GM23248 (cell line): Measurements from ENCODE around the gene WDR64.

ENCODE experiments used
- EZH2 ChIP-seq: fragments of 200-600 bp; sonication (generic); IDR thresholded peaks from 2 replicates; pipeline ENCODE4 v1.6.1; 2018; ENCODE audit warnings: antibody characterized with exemption, mild to moderate bottlenecking; ENCODE audit not compliant: insufficient read depth, poor library complexity, severe bottlenecking
- EZH2phosphoT487 ChIP-seq: fragments of 200-600 bp; sonication (generic); IDR thresholded peaks from 2 replicates; pipeline ENCODE4 v1.6.1; 2018; ENCODE audit warnings: antibody characterized with exemption, moderate library complexity, mild to moderate bottlenecking, low read depth; ENCODE audit not compliant: insufficient read depth

GRCh38 chr1:241630476-241630875, 21.6 kb upstream of the WDR64 start:
- TF ChIP-seq EZH2phosphoT487 (no peak), EZH2 (no peak)
